ENCODE data around the gene NR6A1. TPM values are rescaled to one million over a fixed set of nuclear protein-coding genes. Genes with fewer than 3 reads are reported as not detected.
A peak's percentile ranks its signal among the peaks of the same experiment; 100 is the strongest.

The NR6A1 gene
- total and polyA plus RNA-seq, 5 donors from 2014 or later = 0.05 TPM; not detected in 4

- H3K9me3 Mint-ChIP-seq = no peaks in the 10 kb centered on the region
- Histone ChIP-seq H3K27ac (ENCODE audit: insufficient read depth, low read length, poor library complexity, severe bottlenecking) (no peak overlapping the region), H3K27me3 (ENCODE audit: control insufficient read depth, insufficient read depth, low read length) (no peaks in the 10 kb centered on the region), H3K9me3 (ENCODE audit: control insufficient read depth in 2 of 2, low read length in 2 of 2) (no peaks in the 10 kb centered on the region), H3K36me3 (ENCODE audit: control insufficient read depth, insufficient read depth, low read length) (no peaks in the 10 kb centered on the region), H3K4me1 (ENCODE audit: control insufficient read depth, insufficient read depth, low read length, poor library complexity, severe bottlenecking) (peaks cover 4% of the 10 kb centered on the region), H3K4me3 (ENCODE audit: low read depth, low read length) (no peak overlapping the region)
- H3K4me3 Mint-ChIP-seq = no peak overlapping the region
- H3K27ac Mint-ChIP-seq = no peak overlapping the region
- H3K36me3 Mint-ChIP-seq = no peaks in the 10 kb centered on the region
- DNase-seq (no peak), ATAC-seq (ENCODE audit: low read depth in 2 of 2) (no peak)
- H3K27me3 Mint-ChIP-seq = peaks cover 16% of the 10 kb centered on the region
- no peaks in the 10 kb centered on the region for H3K4me1 Mint-ChIP-seq
These were observed 292.8 kb downstream of the NR6A1 start for GRCh38 chr9:124478354-124478753.

- H3K36me3 ChIP-seq (ENCODE audit: control insufficient read depth, insufficient read depth, low read length) = no peaks in the 10 kb centered on the region
- no peaks in the 10 kb centered on the region for H3K9me3 Mint-ChIP-seq
- H3K4me1 Mint-ChIP-seq = no peaks in the 10 kb centered on the region
- no peaks in the 10 kb centered on the region for H3K36me3 Mint-ChIP-seq
- no peak overlapping the region for H3K27ac Mint-ChIP-seq
- no peaks in the 10 kb centered on the region for H3K9me3 ChIP-seq (ENCODE audit: control insufficient read depth in 2 of 2, low read length in 2 of 2)
- no peak overlapping the region for H3K4me3 ChIP-seq (ENCODE audit: low read depth, low read length)
- peaks cover 16% of the 10 kb centered on the region for H3K27me3 Mint-ChIP-seq
- no peak for DNase-seq
- no peak for ATAC-seq (ENCODE audit: low read depth in 2 of 2)
- no peaks in the 10 kb centered on the region for H3K27me3 ChIP-seq (ENCODE audit: control insufficient read depth, insufficient read depth, low read length)
- H3K4me1 ChIP-seq (ENCODE audit: control insufficient read depth, insufficient read depth, low read length, poor library complexity, severe bottlenecking) = peaks cover 4% of the 10 kb centered on the region
- H3K27ac ChIP-seq (ENCODE audit: insufficient read depth, low read length, poor library complexity, severe bottlenecking) = no peak overlapping the region
- no peak overlapping the region for H3K4me3 Mint-ChIP-seq
These were observed 293.3 kb downstream of the NR6A1 start for GRCh38 chr9:124477648-124478285.

- H3K4me3 Mint-ChIP-seq = no peak overlapping the region
- H3K27me3 ChIP-seq (ENCODE audit: control insufficient read depth, insufficient read depth, low read length) = no peaks in the 10 kb centered on the region
- H3K4me1 Mint-ChIP-seq = no peaks in the 10 kb centered on the region
- no peak overlapping the region for H3K27ac Mint-ChIP-seq
- no peaks in the 10 kb centered on the region for H3K9me3 ChIP-seq (ENCODE audit: control insufficient read depth in 2 of 2, low read length in 2 of 2)
- H3K4me3 ChIP-seq (ENCODE audit: low read depth, low read length) = no peak overlapping the region
- H3K9me3 Mint-ChIP-seq = no peaks in the 10 kb centered on the region
- ATAC-seq (ENCODE audit: low read depth in 2 of 2) = no peak
- no peaks in the 10 kb centered on the region for H3K36me3 Mint-ChIP-seq
- no peaks in the 10 kb centered on the region for H3K36me3 ChIP-seq (ENCODE audit: control insufficient read depth, insufficient read depth, low read length)
- no peak for DNase-seq
- peaks cover 4% of the 10 kb centered on the region for H3K4me1 ChIP-seq (ENCODE audit: control insufficient read depth, insufficient read depth, low read length, poor library complexity, severe bottlenecking)
- no peak overlapping the region for H3K27ac ChIP-seq (ENCODE audit: insufficient read depth, low read length, poor library complexity, severe bottlenecking)
- H3K27me3 Mint-ChIP-seq = peaks cover 16% of the 10 kb centered on the region
These were observed 293.9 kb downstream of the NR6A1 start for GRCh38 chr9:124477211-124477647.

GRCh38 chr9:124475868-124476690, 295.0 kb downstream of the NR6A1 start:
- Histone ChIP-seq H3K36me3 (ENCODE audit: control insufficient read depth, insufficient read depth, low read length) (no peaks in the 10 kb centered on the region), H3K4me1 (ENCODE audit: control insufficient read depth, insufficient read depth, low read length, poor library complexity, severe bottlenecking) (peaks cover 4% of the 10 kb centered on the region), H3K27ac (ENCODE audit: insufficient read depth, low read length, poor library complexity, severe bottlenecking) (no peak overlapping the region), H3K9me3 (ENCODE audit: control insufficient read depth in 2 of 2, low read length in 2 of 2) (no peaks in the 10 kb centered on the region), H3K27me3 (ENCODE audit: control insufficient read depth, insufficient read depth, low read length) (no peaks in the 10 kb centered on the region), H3K4me3 (ENCODE audit: low read depth, low read length) (no peak overlapping the region)
- DNase-seq (no peak), ATAC-seq (ENCODE audit: low read depth in 2 of 2) (no peak)
- H3K27me3 Mint-ChIP-seq = peaks cover 16% of the 10 kb centered on the region
- H3K36me3 Mint-ChIP-seq = no peaks in the 10 kb centered on the region
- peaks cover 0 to 2% (median 0%) of the 10 kb centered on the region in 7 donors for H3K9me3 Mint-ChIP-seq
- H3K27ac Mint-ChIP-seq = no peak overlapping the region
- H3K4me1 Mint-ChIP-seq = no peaks in the 10 kb centered on the region
- H3K4me3 Mint-ChIP-seq = no peak overlapping the region

GRCh38 chr9:124475158-124475867, 295.8 kb downstream of the NR6A1 start:
- H3K36me3 Mint-ChIP-seq = no peaks in the 10 kb centered on the region
- H3K27ac Mint-ChIP-seq = no peak overlapping the region
- ATAC-seq (ENCODE audit: low read depth in 2 of 2) (no peak), DNase-seq (no peak)
- H3K27me3 Mint-ChIP-seq = peaks cover 13% of the 10 kb centered on the region
- H3K4me3 Mint-ChIP-seq = no peak overlapping the region
- Histone ChIP-seq H3K27ac (ENCODE audit: insufficient read depth, low read length, poor library complexity, severe bottlenecking) (no peak overlapping the region), H3K9me3 (ENCODE audit: control insufficient read depth in 2 of 2, low read length in 2 of 2) (no peaks in the 10 kb centered on the region), H3K36me3 (ENCODE audit: control insufficient read depth, insufficient read depth, low read length) (no peaks in the 10 kb centered on the region), H3K27me3 (ENCODE audit: control insufficient read depth, insufficient read depth, low read length) (no peaks in the 10 kb centered on the region), H3K4me3 (ENCODE audit: low read depth, low read length) (no peak overlapping the region), H3K4me1 (ENCODE audit: control insufficient read depth, insufficient read depth, low read length, poor library complexity, severe bottlenecking) (peaks cover 4% of the 10 kb centered on the region)
- peaks cover 0 to 2% (median 0%) of the 10 kb centered on the region in 7 donors for H3K9me3 Mint-ChIP-seq
- H3K4me1 Mint-ChIP-seq = no peaks in the 10 kb centered on the region

GRCh38 chr9:124474151-124474550, 297.0 kb downstream of the NR6A1 start:
- Mint-ChIP-seq H3K4me3 (no peak overlapping the region), H3K4me1 (no peaks in the 10 kb centered on the region), H3K27ac (peak overlapping the region in 1 of 3 donors; percentile 68), H3K9me3 (peaks cover 0 to 2% (median 0%) of the 10 kb centered on the region in 7 donors), H3K27me3 (peaks cover 10% of the 10 kb centered on the region), H3K36me3 (no peaks in the 10 kb centered on the region)
- Histone ChIP-seq H3K27me3 (ENCODE audit: control insufficient read depth, insufficient read depth, low read length) (no peaks in the 10 kb centered on the region), H3K4me3 (ENCODE audit: low read depth, low read length) (no peak overlapping the region), H3K27ac (ENCODE audit: insufficient read depth, low read length, poor library complexity, severe bottlenecking) (no peak overlapping the region), H3K36me3 (ENCODE audit: control insufficient read depth, insufficient read depth, low read length) (no peaks in the 10 kb centered on the region), H3K4me1 (ENCODE audit: control insufficient read depth, insufficient read depth, low read length, poor library complexity, severe bottlenecking) (peaks cover 4% of the 10 kb centered on the region), H3K9me3 (ENCODE audit: control insufficient read depth in 2 of 2, low read length in 2 of 2) (no peaks in the 10 kb centered on the region)
- no peak for ATAC-seq (ENCODE audit: low read depth in 2 of 2)
- no peak for DNase-seq

GRCh38 chr9:124473310-124473709, 297.8 kb downstream of the NR6A1 start:
- ATAC-seq (ENCODE audit: low read depth in 2 of 2) = no peak
- H3K4me1 ChIP-seq (ENCODE audit: control insufficient read depth, insufficient read depth, low read length, poor library complexity, severe bottlenecking) = peaks cover 4% of the 10 kb centered on the region
- DNase-seq = no peak
- Mint-ChIP-seq H3K36me3 (no peaks in the 10 kb centered on the region), H3K4me1 (no peaks in the 10 kb centered on the region), H3K27me3 (peaks cover 7% of the 10 kb centered on the region), H3K27ac (no peak overlapping the region), H3K4me3 (no peak overlapping the region), H3K9me3 (peaks cover 0 to 2% (median 0%) of the 10 kb centered on the region in 7 donors)
- no peaks in the 10 kb centered on the region for H3K9me3 ChIP-seq (ENCODE audit: control insufficient read depth in 2 of 2, low read length in 2 of 2)
- no peak overlapping the region for H3K27ac ChIP-seq (ENCODE audit: insufficient read depth, low read length, poor library complexity, severe bottlenecking)
- H3K36me3 ChIP-seq (ENCODE audit: control insufficient read depth, insufficient read depth, low read length) = no peaks in the 10 kb centered on the region
- no peaks in the 10 kb centered on the region for H3K27me3 ChIP-seq (ENCODE audit: control insufficient read depth, insufficient read depth, low read length)
- no peak overlapping the region for H3K4me3 ChIP-seq (ENCODE audit: low read depth, low read length)
